ENCODE data around the gene EDEM2.

GRCh38 chr20:35106827-35107380 lies 40.2 kb downstream of the EDEM2 start:
- TF ChIP-seq POLR2A (IDR thresholded peaks at IDR 0.05; ENCODE audit: low read depth, low read length) (no peak), TAF1 (IDR thresholded peaks at IDR 0.05; ENCODE audit: borderline replicate concordance, low read depth, low read length) (no peak), POLR2AphosphoS5 (IDR thresholded peaks at IDR 0.05; ENCODE audit: low read depth, low read length) (no peak)
